GM18873 (cell line): ENCODE results near the gene CRNKL1.

Experiments used
- ATAC-seq: cut with Tn5 transposase; IDR thresholded peaks from one replicate; pipeline ENCODE4 v1.9.1; 2021; ENCODE audit warnings: mild to moderate bottlenecking, moderate library complexity, moderate number of reproducible peaks; ENCODE audit not compliant: unreplicated experiment, low FRiP score

CRNKL1 gene

DNA sequence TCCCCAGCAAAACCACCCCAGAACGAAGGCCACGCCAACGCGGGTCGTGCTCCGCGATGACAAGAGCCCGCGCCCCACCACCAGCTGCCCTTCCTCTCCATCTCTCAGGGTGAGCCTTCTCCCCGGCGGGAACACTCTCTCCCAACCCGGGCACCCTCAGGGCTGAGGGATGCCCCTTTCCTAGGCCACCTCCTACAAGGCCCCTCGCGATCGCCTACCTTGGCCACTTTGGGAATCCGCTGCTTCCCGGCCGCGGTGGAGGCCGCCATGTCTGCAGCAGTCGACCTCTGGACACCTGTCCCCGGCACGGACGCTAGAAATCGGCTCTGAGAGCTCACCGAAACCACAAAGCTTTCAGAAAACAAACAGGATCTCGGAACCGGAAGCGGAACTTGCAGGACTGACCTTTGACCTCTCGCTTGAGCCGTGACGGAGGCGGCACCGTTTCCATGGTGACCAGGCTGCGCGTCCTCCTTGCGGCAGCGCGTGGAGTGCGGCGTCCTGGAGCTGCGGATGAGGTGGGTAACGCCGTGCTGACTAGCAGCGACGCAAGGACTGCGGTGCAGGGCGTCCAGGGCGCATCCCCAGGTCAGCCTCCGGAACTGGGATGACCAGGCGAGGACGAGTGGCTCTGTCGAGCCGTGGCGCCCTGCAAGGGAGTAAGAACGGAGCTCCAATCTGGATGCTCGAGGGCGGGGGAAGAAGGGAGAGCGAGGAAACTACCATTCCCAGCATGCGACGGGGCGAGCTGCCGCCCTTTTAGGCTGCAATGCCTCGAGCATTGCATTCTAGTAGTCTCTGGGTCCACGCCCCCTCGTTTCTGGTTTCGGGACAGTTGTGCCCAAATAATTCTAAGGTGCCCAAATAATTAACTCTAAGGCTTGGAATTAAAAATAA, at the start of gene CRNKL1, which contains the start of gene CFAP61:
Gene CRNKL1 (minus strand): TSS at position 393 of the 897 bp plus-strand sequence. CDS start 124 bp downstream, at position 269.
Gene CFAP61 (plus strand): TSS at position 459 of the 897 bp plus-strand sequence. CDS start 4,122 bp downstream, outside the sequence.
- ATAC-seq: peak; percentile 88

DNA sequence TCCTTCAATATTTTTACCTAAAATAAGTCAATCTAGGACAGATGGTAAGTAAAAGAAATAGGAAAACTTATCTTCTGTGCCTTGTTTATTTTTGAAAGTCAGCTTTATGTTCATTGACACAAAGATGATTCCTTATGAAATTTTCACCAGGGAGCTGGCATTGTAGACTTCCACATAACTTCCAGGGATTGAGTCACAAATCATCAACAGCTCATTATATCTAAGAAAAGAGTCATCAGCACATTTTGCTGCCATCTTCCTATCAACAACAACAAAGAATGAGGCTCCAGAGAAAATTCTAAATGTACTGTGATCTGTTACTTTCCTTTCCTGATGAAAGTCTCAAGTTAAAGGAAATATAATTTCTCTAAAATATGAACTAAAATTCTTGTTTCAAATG, 48.6 kb upstream of the CRNKL1 start:
- no peak for ATAC-seq

GRCh38 chr20:20096421-20096820, 44.2 kb upstream of the CRNKL1 start:
- ATAC-seq: no peak

- ATAC-seq: no peak
Observed at GRCh38 chr20:20095114-20095872, 43.0 kb upstream of the CRNKL1 start.

DNA sequence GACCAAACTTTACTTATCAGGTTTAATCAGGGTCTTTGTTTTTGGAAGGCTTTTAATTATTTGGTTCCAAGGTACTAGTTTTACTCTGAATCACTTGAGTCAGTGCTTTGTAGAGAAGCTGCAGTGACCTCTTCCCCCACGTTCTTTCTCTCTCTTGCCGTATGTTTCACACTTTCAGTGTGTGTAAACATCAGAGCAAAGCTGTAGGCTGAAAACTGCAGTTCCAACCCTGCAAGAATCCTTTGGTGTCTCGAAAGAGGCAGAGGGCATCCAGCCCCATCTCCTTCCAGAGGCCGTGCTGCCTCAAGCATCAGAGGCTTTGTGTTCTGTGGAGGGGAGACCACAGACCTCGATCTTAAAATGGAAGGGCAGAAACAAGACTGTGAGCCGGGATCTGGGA, 42.1 kb upstream of the CRNKL1 start:
- ATAC-seq: no peak

- ATAC-seq: no peak
Observed at GRCh38 chr20:20092827-20093226, 40.6 kb upstream of the CRNKL1 start.

- no peak for ATAC-seq
Observed at GRCh38 chr20:20089939-20090338, 37.7 kb upstream of the CRNKL1 start.

DNA sequence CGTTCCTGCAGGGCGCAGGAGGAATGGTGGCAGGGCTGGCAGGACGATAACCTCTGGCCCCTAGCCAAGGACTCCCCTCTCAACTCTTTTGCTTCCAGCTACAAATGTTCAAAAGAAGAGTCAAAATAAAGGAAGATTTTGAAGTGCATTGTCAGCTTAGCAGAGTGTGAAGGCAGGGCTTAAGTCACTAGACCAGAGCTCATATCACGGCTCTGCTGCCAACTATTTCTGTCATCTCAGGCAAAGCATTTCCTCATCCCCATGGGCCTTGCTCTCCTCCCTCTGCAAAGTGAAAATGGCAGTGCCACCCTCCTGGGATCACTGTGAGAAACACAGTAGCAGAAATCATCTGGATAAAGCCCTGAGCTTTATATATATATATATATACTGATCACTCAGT, 36.8 kb upstream of the CRNKL1 start:
- ATAC-seq: no peak

DNA sequence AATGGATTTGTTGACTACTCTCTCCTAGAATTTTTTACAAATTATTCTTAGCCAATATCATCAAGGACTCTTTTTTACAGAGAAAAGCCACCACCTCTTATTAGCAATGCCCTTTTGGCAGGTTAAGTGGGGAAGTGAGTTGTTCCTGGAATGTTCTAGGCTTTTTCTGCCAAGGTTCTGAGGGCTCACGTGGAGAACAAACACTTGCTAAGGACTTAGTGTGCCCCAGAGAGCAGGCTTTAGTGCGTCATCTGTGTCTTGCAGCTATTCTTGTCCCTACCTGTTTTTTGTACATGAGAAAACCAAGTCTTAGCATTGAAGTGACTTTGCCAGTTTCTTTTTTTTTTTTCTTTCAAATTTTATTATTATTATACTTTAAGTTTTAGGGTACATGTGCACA, 33.5 kb upstream of the CRNKL1 start:
- no peak for ATAC-seq

DNA sequence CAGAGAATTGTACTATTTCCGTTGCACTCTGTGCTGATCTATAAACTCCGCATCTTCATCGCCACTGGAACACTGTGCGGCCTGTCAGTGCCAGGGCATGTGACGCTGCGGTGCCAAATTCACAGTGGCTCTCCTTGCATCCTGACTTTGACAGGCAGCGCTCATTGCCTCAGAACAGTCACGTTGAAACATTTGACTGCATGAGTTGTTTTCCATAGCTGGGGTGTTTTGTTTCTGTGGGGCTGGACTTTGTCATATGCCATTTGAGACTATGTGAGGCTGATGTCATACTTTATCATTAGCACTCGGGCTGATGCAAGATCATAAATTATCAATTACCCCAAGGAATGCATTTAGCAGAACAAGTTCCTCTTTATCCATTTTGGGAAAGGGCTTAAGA, 32.8 kb upstream of the CRNKL1 start:
- ATAC-seq: no peak

DNA sequence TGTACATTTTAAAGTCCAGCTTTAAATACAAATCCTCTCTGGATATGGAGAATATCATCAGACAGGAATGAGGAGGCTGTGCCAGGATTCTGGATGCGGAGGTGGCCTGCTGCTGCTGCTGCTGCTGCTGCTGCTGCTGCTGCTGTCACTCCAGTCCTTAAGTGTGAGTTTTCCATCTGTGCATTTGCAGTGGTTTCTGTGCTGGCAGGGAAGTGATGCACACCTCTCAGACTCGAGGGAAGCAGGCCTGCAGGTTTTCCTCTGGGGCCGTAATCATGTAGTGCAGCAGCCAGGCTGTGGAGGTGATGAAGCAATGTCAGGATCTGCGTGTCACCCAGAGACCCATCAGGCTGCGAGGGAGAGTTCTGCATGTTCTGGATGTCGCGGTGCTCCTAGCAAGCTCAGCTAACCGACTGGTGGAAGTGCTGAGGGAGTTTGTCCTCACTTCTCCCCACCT, 32.1 kb upstream of the CRNKL1 start:
- no peak for ATAC-seq

- ATAC-seq: no peak
Observed at GRCh38 chr20:20083807-20084206, 31.5 kb upstream of the CRNKL1 start.

- ATAC-seq: no peak
Observed at GRCh38 chr20:20079102-20079784, 27.0 kb upstream of the CRNKL1 start.

DNA sequence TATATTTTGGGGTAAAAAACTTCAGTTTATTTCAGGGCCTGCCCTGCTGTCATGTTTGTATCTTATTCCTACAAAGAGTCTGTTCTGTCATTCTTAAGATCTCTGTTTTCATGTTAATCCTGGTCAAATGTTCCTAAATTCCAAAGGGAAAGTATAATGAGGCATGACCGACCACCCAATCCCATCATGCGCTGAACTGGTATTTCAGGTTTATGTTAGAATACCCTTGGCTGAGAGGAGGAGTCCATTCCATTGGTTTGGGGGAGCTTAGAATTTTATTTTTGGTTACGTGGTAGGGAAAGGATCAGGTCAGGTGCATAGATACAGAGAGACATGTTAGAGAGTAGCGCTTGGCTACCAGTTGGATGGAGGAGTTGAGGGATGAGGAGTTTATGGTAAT, 25.8 kb upstream of the CRNKL1 start:
- ATAC-seq: no peak

DNA sequence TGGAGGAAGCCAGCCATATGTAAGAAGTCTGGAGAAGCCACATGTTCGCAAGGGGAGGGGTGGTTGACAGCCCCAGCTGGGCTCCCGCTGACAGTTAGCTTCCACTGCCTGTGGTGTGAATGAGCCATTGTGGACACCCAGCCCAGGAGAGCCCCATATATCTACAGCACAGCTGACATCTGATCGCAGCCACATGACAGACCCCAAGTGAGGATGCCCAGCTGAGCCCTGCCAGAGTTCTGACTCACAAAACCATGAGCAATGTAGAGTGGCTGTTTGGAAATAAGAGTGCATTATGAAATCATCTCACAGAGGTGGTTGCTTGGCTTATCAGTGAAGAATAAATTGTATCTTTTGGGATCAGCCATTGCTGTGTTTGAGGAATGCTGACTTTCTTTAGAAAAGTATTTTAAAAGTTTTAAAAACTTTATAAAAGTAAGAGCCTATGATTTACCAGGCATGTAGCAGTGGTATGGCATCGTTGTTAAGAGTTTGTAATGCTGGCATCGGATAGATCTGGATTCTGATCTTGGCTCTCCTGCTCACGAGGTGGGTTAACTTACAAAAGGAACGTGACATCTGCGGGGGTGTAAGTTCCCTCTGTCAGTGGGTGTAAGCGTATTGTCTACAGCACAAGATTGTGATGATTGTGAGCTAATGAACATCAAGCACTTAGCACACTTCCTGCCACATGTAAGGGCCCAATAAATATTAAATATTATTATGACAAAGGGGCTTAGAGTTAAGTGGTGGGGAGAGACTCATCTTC, 24.2 kb upstream of the CRNKL1 start:
- no peak for ATAC-seq

GRCh38 chr20:20075032-20075431, 22.8 kb upstream of the CRNKL1 start:
- no peak for ATAC-seq

DNA sequence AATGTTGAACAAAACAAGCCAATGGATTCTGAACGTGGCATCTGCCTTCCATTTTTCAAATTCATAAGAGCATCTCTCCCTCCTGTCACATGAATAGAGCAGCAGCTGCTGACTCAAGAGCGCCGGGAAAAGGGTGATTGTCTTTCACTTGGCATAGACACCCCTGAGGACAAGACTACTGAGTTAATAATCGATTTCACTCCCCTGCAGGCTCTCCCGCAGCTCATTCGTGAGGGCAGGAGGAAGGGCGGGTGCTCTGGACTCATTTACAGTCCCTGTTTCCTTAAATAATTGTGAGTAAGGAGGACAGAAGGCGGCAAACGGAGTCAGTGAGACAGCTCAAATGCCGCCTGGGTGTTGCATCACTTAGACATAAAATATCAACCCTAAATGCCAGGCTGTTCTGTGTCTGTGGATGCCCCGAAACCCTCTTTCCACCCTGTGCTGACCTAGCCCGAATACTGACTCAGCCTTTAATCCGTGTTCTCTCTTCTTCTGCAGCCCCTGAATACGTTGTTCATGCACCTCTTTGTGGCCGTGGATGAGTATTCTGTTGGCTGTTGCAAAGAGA, 21.6 kb upstream of the CRNKL1 start:
- ATAC-seq: no peak

DNA sequence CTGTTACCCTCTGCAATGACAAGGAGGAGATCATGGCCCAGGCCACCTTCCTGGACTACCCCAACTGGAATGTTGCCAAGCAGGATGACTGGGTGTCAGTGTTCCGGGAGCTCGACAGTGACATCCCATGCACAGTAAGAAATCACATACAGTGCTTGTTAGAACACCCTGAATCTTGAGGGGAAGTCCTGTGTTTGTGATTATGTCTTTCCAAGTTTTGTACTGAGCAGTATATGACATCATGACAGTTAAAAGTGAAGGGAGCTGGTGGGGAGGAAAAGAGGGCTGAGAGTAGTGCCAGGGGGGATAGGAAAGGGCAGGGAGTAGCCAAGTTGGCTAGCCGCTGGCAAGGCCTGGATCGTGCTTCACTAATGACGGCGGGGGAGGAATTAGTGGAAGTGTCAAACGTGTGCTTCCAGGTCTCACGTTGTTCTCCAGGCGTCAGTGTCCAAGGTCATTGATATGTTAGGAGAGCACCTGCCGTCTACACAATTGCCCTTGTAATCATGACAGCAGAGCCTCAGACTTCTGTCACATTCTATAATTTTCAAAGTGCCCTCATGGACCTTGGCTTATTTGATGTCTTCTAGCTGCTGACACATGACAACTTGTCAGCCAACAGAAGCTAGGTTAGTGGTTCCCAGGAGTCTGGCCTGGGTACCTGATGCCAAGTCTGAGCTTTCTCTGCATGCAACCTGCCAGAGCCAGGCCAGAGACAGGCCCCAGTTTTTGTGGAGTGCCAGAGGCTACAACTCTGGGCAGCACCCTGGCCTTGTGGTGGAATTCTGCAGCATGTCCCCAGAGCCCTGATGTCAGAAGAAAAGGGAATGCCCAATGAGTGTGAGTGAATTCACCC, 18.8 kb upstream of the CRNKL1 start:
- no peak for ATAC-seq

DNA sequence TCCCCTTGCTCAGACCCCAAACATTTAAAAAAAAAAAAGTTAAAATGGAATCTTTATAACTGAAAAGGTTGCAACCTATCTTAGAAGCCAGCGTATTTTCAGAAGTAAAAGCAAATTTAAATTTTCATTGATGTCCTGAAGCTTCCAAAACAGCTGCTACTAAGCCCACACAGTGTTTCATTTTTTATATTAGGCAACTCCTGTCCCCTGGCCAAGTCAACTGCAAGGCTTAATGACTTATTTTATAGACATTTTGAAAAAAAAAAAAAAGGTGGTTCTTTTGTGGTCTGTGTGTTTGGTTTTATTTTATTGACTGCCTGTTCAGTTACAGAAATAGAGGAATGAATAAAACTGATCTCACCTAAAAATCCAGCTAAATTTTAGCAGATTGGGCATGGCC, 13.1 kb upstream of the CRNKL1 start:
- no peak for ATAC-seq
